HepG2 (cell line): ENCODE data around the gene SSBP2. TPM values are rescaled to one million over a fixed set of nuclear protein-coding genes. Genes with fewer than 3 reads are reported as not detected.

Experiments
- ATAC-seq: fragments of 200-7000 bp; cut with Tn5 transposase; 3 replicates; pipeline ENCODE4 v1.9.1; 2020; ENCODE audit warnings: mild to moderate bottlenecking, moderate library complexity
- BruUV-seq: library from RNA; stranded (reverse); fragments of 400-500 nt; replicated peaks from 2 replicates; lab custom pipeline; 2021; lab: Mats Ljungman, UMichigan
- CTCF ChIA-PET: fragments of 300-600 bp; formaldehyde crosslinking; extraction: SDS; loops from one replicate; lab custom pipeline; 2021; ENCODE audit warnings: low total read pairs, inconsistent platforms, low intra/inter-chr PET ratio; lab: Yijun Ruan, JAX
- POLR2A ChIA-PET: fragments of 350-600 bp; sonication (Branson Sonifier 250); formaldehyde crosslinking; loops from one replicate; lab custom pipeline; 2020; ENCODE audit warnings: antibody characterized with exemption, inconsistent platforms; lab: Yijun Ruan, JAX
- DNase-seq: peaks from one replicate; pipeline ENCODE4 v3.0.0-alpha.2; 2015; ENCODE audit warnings: low spot score
- FAIRE-seq: peaks from 3 replicates; lab custom pipeline; 2011; peaks lifted over from hg19 to GRCh38; lab: Jason Lieb, UNC
- H2AFZ ChIP-seq: one replicate; pipeline ENCODE4 v1.6.1; 2011; ENCODE audit warnings: low read length, inconsistent platforms
- H3K27ac ChIP-seq: fragments of 300-600 bp; 3 replicates; pipeline ENCODE4 v1.8.0; 2011; ENCODE audit warnings: mixed run types, mild to moderate bottlenecking, mixed read lengths, low read length, inconsistent platforms; ENCODE audit not compliant: insufficient read depth; ENCODE audit errors: extremely low read length
- H3K27me3 ChIP-seq, 2 experiments: fragments of 200-600 bp in 1 of 2; 2 replicates in 1 of 2; 3 replicates in 1 of 2; pipeline versions ENCODE4 v1.6.0 to v1.8.0; 2011; ENCODE audit warnings: low read length in 2 of 2, mild to moderate bottlenecking in 2 of 2, moderate library complexity in 2 of 2, inconsistent platforms in 1 of 2; ENCODE audit not compliant: insufficient read depth in 2 of 2, control insufficient read depth in 1 of 2
- H3K36me3 ChIP-seq, 2 experiments: fragments of 200-600 bp in 1 of 2; replicated peaks in 1 of 2; 2 replicates in 1 of 2; 3 replicates in 1 of 2; pipeline versions ENCODE4 v1.5.1 to v1.8.0; 2011; ENCODE audit warnings: low read length in 2 of 2, inconsistent platforms in 1 of 2; ENCODE audit not compliant: insufficient read depth in 2 of 2, control insufficient read depth in 1 of 2
- H3K4me1 ChIP-seq: 2 replicates; pipeline ENCODE4 v1.5.1; 2012; ENCODE audit warnings: low read length, inconsistent platforms; ENCODE audit not compliant: insufficient read depth
- H3K4me2 ChIP-seq: 2 replicates; pipeline ENCODE4 v1.6.0; 2011; ENCODE audit warnings: low read depth, low read length, inconsistent platforms
- H3K4me3 ChIP-seq, 3 experiments: fragments of 200-600 bp in 1 of 3; sonication (generic), shearing (Covaris generic) in 1 of 3; replicated peaks in 1 of 3; 2 replicates each; pipeline ENCODE4 v1.5.1; 2011 to 2016; ENCODE audit warnings: low read length in 3 of 3, inconsistent platforms in 2 of 3, low read depth in 2 of 3, mild to moderate bottlenecking in 2 of 3, control low read depth in 1 of 3, mixed read lengths in 1 of 3; ENCODE audit not compliant: insufficient read depth in 1 of 3
- H3K79me2 ChIP-seq: one replicate; pipeline ENCODE4 v1.6.1; 2011; ENCODE audit warnings: low read length, inconsistent platforms; ENCODE audit not compliant: insufficient read depth
- H3K9ac ChIP-seq: 2 replicates; pipeline ENCODE4 v1.6.0; 2011; ENCODE audit warnings: mild to moderate bottlenecking, low read depth, low read length, inconsistent platforms; ENCODE audit not compliant: insufficient read depth
- H3K9me3 ChIP-seq: 2 replicates; pipeline ENCODE4 v1.5.1; 2012; ENCODE audit warnings: mild to moderate bottlenecking, low read length
- H4K20me1 ChIP-seq: 2 replicates; pipeline ENCODE4 v1.6.0; 2011; ENCODE audit warnings: inconsistent platforms, mild to moderate bottlenecking, low read length, moderate library complexity; ENCODE audit not compliant: insufficient read depth
- NPAS2 ChIP-seq: sonication (generic); formaldehyde crosslinking; IDR thresholded peaks from 2 replicates; pipeline ENCODE4 v1.8.0; 2022; ENCODE audit warnings: mild to moderate bottlenecking, missing genetic modification reagents, borderline replicate concordance
- THYN1 ChIP-seq: sonication (generic); formaldehyde crosslinking; IDR thresholded peaks from 2 replicates; pipeline ENCODE4 v1.8.1; 2023; ENCODE audit warnings: low read depth, mild to moderate bottlenecking, moderate library complexity, missing genetic modification reagents, borderline replicate concordance
- ZNF407 ChIP-seq: sonication (generic); formaldehyde crosslinking; IDR thresholded peaks from one replicate; pipeline ENCODE4 v1.5.1; 2020; ENCODE audit warnings: mild to moderate bottlenecking, missing genetic modification reagents; ENCODE audit errors: not compliant biosample characterization
- in situ Hi-C: cut with HindIII; loops from 2 replicates; pipeline ENCODE4 v1.10.0; 2017; ENCODE audit warnings: low pct_unique_long_range_greater_than_20kb; ENCODE audit not compliant: extremely low pct_ligation_motif_present
- intact Hi-C: fragments of 100-400 bp; cut with micrococcal nuclease; formaldehyde crosslinking; loops from one replicate; pipeline ENCODE4 v1.10.0; 2022; ENCODE audit not compliant: unreplicated experiment
- polyA plus RNA-seq, 8 experiments: library from polyadenylated mRNA; depleted of rRNA in 3 of 8; stranded (reverse) in 7 of 8; unstranded in 1 of 8; fragments of >200 nt; fragmentation: Illumina TruSeq in 4 of 8; extraction: Trizol in 4 of 8; gene quantifications; 2 replicates each; pipeline versions ENCODE4 v1.2.1 to v1.2.3, GENCODE V29; 2011 to 2016; ENCODE audit warnings: low read depth in 4 of 8, missing spikeins in 1 of 8, mixed read lengths in 1 of 8; ENCODE audit not compliant: insufficient read depth in 1 of 8
- total RNA-seq, 5 experiments: library from RNA; depleted of rRNA; stranded (reverse); fragments of >200 nt; fragmentation: Illumina TruSeq; extraction: Trizol; gene quantifications; 2 replicates each; pipeline ENCODE4 v1.2.3, GENCODE V29; 2016; ENCODE audit warnings: low read depth in 1 of 5

SSBP2 gene
- total and polyA plus RNA-seq, 2 of the 13 experiments (the other 11 are each of a cell fraction or from before 2014, with no cell fraction given): 0.16 TPM; not detected in 1

- no peaks in the 10 kb centered on the region for H3K4me1 ChIP-seq
- TF ChIP-seq ZNF407 (no peak), THYN1 (CRISPR knock-in tag) (no peak), NPAS2 (no peak)
- no peak overlapping the region for H3K27ac ChIP-seq
- H3K36me3 ChIP-seq: no peaks in the 10 kb centered on the region
- no peak for FAIRE-seq
- H3K4me3 ChIP-seq: no peak overlapping the region
- ChIA-PET POLR2A (no interaction called here), CTCF (no interaction called here)
- no peaks in the 10 kb centered on the region for H3K79me2 ChIP-seq
- no peaks in the 10 kb centered on the region for H4K20me1 ChIP-seq
- no peak overlapping the region for H3K9ac ChIP-seq
- intact Hi-C loops: no loop called here
- in situ Hi-C loops: loop anchor here (25.0 kb wide), 1 partner anchor 320 kb away; no protein-coding TSS in a partner anchor
- no peak for DNase-seq
- H2AFZ ChIP-seq: no peak overlapping the region
- no TSS peak for BruUV-seq
- ATAC-seq: no peak
- no peaks in the 10 kb centered on the region for H3K27me3 ChIP-seq
- H3K9me3 ChIP-seq: no peaks in the 10 kb centered on the region
- no peak overlapping the region for H3K4me2 ChIP-seq
Measured at GRCh38 chr5:81517462-81517861, 233.4 kb downstream of the SSBP2 start.
